ENCODE results near the gene THAP4. TPM values are rescaled to one million over a fixed set of nuclear protein-coding genes. Genes with fewer than 3 reads are reported as not detected.

Gene THAP4
- total and polyA plus RNA-seq, 2 of the 13 experiments (the other 11 are each of a cell fraction or from before 2014, with no cell fraction given) = 59.7 to 75.7 TPM

- TF ChIP-seq GTF2F1 (IDR thresholded peaks at IDR 0.05; ENCODE audit: low read length) = no peak
- TF ChIP-seq BRF2 (CRISPR knock-in tag; IDR thresholded peaks at IDR 0.05) = no peak
- TF ChIP-seq ZNF713 (CRISPR knock-in tag; IDR thresholded peaks at IDR 0.05) = no peak
- no peak for TF ChIP-seq RFXANK (CRISPR knock-in tag; IDR thresholded peaks at IDR 0.05)
- TF ChIP-seq ZMYM2 (CRISPR knock-in tag; IDR thresholded peaks at IDR 0.05) = peak; percentile 63
- TF ChIP-seq PHF5A (CRISPR knock-in tag; IDR thresholded peaks at IDR 0.05; ENCODE audit: low read depth, unreplicated experiment) = no peak
- TF ChIP-seq ZNF180 (CRISPR knock-in tag; IDR thresholded peaks at IDR 0.05; ENCODE audit: borderline replicate concordance, low read depth) = no peak
- no peak; a peak in 1 of 4 replicates for TF ChIP-seq NR2F1 (CRISPR knock-in tag; IDR thresholded peaks at IDR 0.05)
- TF ChIP-seq ZNF337 (CRISPR knock-in tag; IDR thresholded peaks at IDR 0.05; ENCODE audit: borderline replicate concordance, low read depth) = peak; percentile 95; the same call in 1 of the 2 replicates
- TF ChIP-seq GLMP (CRISPR knock-in tag; IDR thresholded peaks at IDR 0.05; ENCODE audit: borderline replicate concordance) = no peak
- peak; percentile 64; the same call in 2 of the 3 replicates for TF ChIP-seq MXI1 (IDR thresholded peaks at IDR 0.05; ENCODE audit: borderline replicate concordance, low read depth, low read length)
- TF ChIP-seq ETV5 (CRISPR knock-in tag; IDR thresholded peaks at IDR 0.05; ENCODE audit: borderline replicate concordance) = peak; percentile 41; the same call in 1 of the 2 replicates
- TF ChIP-seq ZFP82 (CRISPR knock-in tag; IDR thresholded peaks at IDR 0.05; ENCODE audit: borderline replicate concordance) = no peak
- TF ChIP-seq ZBTB14 (CRISPR knock-in tag; IDR thresholded peaks at IDR 0.05) = no peak
- peak; percentile 79 for TF ChIP-seq ZNF883 (CRISPR knock-in tag; IDR thresholded peaks at IDR 0.05; ENCODE audit: not compliant biosample characterization)
- peak; percentile 98 for TF ChIP-seq ZNF263 (CRISPR knock-in tag; IDR thresholded peaks at IDR 0.05)
- no peak for TF ChIP-seq HNRNPL (IDR thresholded peaks at IDR 0.05; ENCODE audit: low read depth, low read length)
- TF ChIP-seq ZNF652 (CRISPR knock-in tag; IDR thresholded peaks at IDR 0.05; ENCODE audit: borderline replicate concordance, low read depth) = no peak; the same call in 1 of the 2 replicates
- 0 out of 2 replicates have a peak, but pooled peaks have one; percentile 52 for TF ChIP-seq TAF1 (CRISPR knock-in tag; IDR thresholded peaks at IDR 0.05)
- TF ChIP-seq ZNF550 (CRISPR knock-in tag; IDR thresholded peaks at IDR 0.05; ENCODE audit: borderline replicate concordance) = no peak; the same call in 1 of the 2 replicates
- TF ChIP-seq HNF4A (CRISPR knock-in tag; IDR thresholded peaks at IDR 0.05) = peak; percentile 91
- TF ChIP-seq GZF1 (CRISPR knock-in tag; IDR thresholded peaks at IDR 0.05) = no peak; the same call in 1 of the 2 replicates
- no peak for TF ChIP-seq MAFG (CRISPR knock-in tag; IDR thresholded peaks at IDR 0.05)
- TF ChIP-seq CENPT (CRISPR knock-in tag; IDR thresholded peaks at IDR 0.05; ENCODE audit: low read depth) = no peak
- TF ChIP-seq KAT8 (CRISPR knock-in tag; IDR thresholded peaks at IDR 0.05) = no peak
- TF ChIP-seq IRF2 (CRISPR knock-in tag; IDR thresholded peaks at IDR 0.05) = peak; percentile 68
- TF ChIP-seq BCL3 (CRISPR knock-in tag; IDR thresholded peaks at IDR 0.05) = peak; percentile 93
Measured at GRCh38 chr2:241645056-241645914, 8.3 kb upstream of the THAP4 start (continued).
